Activated naive CD4-positive, alpha-beta T cell treated with Interleukin-2 at 50 U/mL for 16 hours (primary cell): ENCODE measurements around the gene C17orf107.

Experiments used
- DNase-seq: peaks from one replicate; pipeline ENCODE4 v3.0.0-alpha.2; 2020

The C17orf107 gene

DNA sequence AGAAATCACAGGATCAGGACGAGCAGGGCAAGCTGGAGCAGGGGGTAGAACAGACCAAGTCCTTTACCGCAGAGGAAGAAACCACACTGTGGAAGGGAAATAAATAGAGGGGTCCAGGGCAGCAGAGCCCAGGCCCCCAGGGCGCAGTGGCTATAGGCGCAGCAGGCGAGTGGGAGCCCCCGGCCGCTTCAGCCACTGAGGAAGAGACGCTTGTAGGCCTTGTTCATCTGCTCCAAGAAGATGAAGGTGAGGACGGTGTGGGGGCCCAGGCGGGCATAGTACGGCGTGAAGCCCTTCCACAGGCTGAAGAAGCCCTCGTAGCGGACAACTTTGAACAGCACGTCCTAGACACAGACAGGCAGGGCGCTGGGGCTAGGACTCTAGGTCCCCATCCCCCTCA, 38.2 kb downstream of the C17orf107 start:
- no peak for DNase-seq

DNA sequence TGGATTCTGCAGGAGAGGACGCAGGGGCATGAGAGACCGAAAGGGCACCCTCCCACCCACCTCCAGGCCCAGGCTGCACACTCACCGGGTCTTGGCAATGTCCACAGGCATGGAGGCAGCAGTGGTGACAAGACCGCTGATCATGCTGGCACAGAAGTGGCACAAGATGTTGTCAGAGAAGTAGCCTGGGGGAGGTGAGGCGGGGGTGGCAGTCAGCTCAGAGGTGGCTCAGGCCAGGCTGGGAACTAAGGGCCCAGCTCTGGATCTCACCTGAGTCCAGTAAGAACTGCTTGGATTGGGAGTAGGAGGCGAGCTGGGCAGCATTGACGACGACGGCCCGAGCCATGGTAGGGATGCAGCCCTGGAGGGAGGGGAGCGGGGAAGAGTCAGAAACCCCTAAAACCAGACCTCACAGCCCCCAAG, 38.7 kb downstream of the C17orf107 start:
- DNase-seq = no peak

DNA sequence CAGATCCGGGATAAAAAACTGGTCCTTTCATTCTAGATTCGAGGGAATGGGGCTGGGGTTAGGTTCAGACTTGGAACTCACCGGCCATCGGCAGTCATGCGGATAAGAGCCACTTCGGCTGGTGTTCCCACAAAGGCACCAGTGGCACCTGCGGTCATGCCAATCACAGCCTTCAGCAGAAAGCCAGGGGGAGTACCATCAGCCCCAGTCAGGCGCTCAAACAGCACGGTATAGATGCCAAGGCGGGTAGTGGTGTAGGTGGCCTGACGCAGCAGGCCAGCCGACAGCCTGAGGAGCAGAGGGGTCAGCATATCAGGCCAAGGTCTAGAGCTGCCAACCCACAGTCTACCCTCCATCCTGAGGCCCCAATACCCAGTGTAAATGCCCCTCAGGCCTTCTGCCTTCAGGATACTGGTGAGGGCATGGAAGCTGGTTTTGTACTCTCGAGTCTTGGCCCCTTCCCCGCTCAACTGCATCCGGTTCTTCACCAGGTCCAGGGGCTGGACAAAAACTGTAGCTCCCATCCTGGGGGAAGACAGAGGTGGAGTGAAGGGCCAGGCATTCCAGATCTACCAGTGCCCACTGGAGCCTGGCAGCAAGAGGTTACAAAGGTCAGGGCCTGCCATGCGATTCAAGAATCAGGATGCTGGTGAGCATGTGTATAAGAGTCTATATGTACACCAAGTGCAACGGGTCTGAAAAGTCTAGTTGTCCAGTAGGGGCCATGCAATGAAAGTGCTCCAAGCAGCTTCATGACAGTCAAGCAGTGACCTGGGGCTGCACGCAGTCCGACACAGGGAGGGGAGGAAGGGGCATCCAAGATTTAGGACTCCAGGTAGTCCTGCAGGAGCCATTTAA, 39.6 kb downstream of the C17orf107 start:
- no peak for DNase-seq

DNA sequence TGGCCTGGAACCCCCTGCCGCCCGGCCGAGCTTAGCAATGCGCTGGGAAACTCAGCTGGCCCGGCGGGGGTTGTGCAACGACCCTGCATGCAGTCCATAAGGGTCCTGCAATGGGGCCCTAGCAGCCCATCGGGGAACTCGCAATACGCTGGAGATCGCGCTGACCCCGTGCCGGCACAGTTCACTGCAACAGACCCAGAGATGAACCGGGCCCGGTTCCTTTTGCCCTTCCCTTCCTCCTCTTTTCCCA, 40.1 kb downstream of the C17orf107 start:
- peak; percentile 27 for DNase-seq

DNA sequence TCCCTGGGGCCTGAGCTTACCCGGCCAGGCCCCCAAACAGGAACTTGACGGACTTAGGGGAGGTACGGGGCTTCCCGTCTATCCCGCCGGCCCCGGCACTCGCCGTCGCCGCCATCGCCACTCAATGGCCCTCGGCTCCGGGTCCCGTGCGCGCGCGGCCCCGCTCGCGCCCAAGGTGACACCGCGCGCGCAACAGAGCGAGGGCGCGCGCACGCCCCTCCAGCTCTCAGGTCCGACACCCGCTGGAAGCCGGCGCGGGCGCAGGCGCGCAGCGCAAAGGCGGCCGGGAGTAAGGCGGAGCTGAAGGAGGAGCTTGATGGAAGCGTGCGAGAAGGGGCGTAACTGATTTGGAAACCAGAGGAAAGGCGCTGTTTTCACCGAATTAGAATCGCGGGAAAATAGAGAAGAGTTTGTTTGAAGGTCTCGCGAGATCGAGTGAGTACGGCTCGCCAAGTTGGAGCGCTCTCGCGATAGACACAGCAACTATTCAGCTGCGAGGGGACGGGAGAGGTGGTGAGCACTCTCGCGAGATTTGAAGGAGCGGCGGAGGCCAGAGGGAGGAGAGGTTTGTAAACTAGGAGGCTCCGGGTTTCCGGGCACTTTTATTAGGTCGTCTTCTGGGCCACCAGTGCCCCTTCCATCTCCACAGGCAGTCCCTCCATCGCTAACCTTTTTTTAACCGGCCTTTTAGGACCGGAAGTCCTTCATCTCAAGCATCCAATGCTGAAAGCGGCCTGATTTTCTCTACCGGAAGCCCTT, 40.6 kb downstream of the C17orf107 start, which contains the start of the genes RNF167 and SLC25A11:
Gene RNF167, plus strand, starts transcription at position 473 of the 759 bp plus-strand sequence. CDS start 642 bp downstream, outside the sequence.
Gene SLC25A11, minus strand, starts transcription at position 251 of the 759 bp plus-strand sequence. Its CDS starts 136 bp downstream, at position 115.
- DNase-seq = peak; percentile 97

DNA sequence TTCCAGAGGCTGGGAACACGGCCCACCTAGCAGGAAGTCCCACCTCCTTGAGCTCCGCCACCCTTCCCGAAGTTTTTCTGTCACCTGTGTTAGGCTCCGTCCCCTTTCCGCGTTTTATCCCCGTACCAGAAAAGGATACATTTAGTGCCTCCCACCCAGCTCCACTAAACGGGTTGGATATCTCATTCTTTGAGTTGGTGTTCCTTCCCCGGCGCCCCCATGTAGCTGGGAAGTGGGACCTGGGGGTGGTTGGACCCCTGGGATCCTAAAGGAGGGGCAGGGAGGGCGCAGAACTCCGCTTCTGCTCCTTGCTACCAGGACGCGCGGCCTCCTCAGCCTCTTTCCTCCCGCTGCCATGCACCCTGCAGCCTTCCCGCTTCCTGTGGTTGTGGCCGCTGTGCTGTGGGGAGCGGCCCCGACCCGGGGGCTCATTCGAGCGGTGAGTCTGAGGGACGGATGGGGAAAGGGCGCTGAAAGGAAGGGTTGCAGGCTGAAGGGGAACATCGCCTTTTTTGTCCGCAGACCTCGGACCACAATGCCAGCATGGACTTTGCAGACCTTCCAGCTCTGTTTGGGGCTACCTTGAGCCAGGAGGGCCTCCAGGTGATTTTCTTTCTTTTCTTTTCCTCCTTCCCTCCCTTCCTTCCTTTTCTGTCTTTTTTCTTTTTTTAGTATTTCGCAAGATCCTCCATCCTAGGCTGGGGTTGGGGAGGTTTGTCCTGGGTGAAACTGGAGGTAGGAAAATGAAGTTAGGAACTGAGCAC, 41.4 kb downstream of the C17orf107 start:
- DNase-seq = peak; percentile 47

DNA sequence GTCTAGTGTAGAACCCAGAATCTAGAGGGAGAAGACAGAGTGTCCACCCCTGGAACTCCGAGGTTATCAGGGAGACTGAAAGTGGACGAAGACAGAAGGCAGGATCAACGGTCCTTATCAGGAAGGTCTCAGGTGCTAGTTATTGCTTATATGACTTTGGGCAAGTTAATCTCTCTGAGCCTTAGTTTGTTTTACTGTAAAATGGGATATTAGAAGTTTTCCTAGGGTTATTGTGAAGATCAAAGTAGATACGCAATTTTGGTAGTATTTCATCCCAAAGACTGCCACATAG, 41.9 kb downstream of the C17orf107 start:
- no peak for DNase-seq

DNA sequence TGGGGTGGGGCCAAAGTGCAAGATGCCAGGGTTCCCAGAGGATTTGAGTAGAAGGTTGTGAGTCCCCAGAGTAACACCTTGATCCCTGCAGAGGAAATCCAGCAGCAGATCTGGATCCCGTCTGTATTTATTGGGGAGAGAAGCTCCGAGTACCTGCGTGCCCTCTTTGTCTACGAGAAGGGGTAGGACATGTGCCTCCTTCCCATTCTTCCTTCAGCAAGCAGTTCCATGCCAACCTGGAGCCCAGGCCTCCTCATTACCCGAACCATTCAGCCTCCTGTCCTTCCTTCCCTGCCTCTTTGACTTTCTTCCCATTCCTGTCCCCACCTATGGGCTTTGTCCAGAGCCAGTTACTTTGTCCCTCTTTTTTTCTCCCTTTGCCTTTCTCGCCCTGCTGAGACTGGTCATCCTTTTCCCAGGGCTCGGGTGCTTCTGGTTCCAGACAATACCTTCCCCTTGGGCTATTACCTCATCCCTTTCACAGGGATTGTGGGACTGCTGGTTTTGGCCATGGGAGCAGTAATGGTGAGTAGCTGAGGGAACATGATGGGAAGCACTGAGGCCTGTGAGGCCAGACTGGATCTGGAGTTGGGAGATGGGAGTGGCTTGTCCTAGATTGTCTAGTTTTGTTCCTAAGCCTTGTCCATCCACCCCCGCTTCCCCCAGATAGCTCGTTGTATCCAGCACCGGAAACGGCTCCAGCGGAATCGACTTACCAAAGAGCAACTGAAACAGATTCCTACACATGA, 43.6 kb downstream of the C17orf107 start:
- no peak for DNase-seq

DNA sequence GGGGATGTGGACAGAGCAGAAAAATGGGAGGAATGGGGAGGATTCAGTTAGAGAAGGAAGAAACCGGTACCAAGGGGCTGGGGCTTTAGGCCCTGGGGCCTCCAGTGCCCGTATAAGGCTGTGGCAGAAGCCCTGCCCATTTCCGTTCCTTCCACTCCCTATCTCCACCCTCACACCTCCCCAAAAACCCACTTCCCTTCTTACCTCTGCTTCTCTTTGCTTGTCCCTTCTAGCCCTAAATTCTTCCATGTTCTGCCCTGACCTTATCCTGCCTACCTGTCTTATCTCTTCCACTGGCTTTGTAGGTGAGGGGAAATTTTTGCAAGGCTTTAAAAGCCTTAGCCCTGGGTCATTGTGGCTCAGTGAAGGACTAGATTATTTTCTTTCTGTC, 44.8 kb downstream of the C17orf107 start:
- DNase-seq = peak; percentile 40

DNA sequence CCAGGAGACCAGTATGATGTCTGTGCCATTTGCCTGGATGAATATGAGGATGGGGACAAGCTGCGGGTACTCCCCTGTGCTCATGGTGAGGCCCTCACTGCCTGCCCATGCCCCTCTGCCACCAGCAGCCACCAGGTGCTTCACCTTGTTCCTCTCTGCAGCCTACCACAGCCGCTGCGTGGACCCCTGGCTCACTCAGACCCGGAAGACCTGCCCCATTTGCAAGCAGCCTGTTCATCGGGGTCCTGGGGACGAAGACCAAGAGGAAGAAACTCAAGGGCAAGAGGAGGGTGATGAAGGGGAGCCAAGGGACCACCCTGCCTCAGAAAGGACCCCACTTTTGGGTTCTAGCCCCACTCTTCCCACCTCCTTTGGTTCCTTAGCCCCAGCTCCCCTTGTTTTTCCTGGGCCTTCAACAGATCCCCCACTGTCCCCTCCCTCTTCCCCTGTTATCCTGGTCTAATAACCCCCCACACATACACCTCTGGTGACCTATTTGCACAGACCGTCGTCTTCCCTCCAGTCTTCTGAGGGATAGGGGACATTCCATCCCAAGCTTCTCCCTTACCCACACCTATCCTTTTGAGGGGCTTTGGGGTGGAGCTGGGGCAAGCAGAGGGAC, 45.3 kb downstream of the C17orf107 start:
- DNase-seq = no peak

DNA sequence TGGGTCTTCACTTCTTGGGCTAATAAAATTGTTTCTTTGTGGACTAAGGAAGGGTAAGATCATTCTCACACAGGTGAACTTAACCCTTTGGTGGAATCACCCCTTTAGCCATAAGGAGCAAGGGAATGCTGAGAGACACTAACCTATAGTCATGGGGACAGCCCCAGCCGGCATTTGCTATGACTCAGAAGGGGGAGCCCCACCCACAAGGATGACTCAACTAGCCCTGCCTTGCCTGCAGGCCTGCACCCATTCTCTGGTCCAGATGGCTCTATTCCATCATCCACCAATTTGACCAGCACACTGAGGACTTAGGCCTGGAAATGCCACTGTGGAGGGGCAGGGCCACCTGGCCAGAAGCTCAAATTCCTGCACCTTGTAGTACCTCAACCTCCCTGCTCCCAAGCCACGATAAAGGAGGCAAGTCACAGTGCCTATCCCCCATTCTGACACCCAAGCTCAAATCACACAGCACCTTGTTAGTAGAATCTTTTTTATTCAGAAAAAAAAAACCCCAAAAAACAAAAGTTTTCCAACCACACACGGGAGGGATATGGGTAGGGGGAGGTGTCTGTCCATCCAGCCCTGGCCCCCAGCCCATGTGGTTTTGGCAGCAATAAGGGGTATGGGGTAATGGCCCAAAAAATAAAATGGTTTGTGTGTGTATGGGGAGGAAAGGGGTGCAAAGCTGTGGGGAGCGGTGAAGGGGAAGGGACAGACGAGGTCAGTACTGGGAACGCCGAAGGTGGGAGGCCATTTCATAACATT, 46.0 kb downstream of the C17orf107 start:
- DNase-seq = peak; percentile 89

DNA sequence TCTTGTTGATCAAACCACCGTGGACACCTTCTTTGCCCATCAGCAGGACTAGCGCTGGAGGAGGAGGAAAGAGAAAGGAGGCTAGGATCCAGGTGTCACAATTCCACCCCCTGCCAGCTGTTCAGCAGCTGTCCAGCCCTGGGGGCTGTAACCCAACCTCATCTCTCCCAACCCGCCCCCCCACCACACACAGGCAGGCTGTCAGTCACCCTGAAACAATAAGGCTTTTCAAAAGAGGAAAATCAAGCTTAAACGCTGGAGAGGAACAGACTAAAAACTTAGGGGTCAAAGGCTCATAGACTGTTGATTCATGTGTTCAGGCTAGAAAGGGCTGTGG, 46.6 kb downstream of the C17orf107 start:
- DNase-seq = no peak

DNA sequence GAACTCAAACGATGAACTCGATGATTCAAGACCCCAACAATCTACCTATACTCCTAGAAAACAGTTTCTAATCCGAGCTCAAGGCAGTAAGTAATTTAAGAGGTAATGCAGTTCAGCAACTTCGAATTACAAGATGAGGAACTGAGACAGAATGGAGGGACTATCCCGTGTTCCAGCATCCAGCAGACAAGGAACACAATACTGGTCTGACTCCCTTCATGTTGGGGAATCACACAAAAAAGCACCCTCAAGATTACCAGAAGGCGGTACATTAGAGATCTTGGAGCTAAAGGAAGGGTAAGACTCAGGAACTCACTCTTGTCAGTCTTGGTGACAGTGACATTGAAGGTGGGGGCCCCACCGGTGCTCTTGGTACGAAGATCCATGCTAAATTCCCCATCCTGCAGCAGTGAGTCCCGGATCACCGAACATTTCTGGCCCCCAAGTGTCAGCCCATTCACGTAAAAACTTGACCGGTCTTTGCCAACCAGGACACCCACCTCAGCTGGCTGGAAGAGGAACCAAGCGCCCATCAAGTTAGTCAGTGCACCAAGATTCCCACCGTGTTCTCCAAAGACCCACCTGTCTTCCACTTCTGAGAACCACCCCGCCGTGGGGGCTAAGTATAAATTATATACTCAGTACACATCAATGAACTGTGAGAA, 47.1 kb downstream of the C17orf107 start:
- DNase-seq = no peak

DNA sequence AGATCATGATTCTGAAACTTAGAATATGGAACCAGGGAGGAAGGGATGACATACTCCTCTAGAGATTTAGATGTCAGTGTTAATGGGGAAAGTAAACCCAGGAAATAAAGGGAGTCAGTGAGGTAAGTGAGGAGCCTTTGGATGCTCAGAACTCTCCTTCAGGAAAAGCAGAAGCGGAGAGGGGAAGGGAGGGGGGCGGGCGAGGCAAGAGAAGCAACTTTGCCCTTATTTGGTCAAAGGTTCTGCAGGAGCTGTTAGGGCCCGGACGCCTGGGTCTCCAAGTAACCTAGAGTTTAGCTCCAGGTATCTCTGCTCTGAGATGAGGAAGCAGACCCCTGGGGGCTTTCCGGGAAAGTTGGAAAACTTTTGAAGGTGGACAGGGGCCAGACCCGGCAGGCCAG, 47.7 kb downstream of the C17orf107 start:
- no peak for DNase-seq

DNA sequence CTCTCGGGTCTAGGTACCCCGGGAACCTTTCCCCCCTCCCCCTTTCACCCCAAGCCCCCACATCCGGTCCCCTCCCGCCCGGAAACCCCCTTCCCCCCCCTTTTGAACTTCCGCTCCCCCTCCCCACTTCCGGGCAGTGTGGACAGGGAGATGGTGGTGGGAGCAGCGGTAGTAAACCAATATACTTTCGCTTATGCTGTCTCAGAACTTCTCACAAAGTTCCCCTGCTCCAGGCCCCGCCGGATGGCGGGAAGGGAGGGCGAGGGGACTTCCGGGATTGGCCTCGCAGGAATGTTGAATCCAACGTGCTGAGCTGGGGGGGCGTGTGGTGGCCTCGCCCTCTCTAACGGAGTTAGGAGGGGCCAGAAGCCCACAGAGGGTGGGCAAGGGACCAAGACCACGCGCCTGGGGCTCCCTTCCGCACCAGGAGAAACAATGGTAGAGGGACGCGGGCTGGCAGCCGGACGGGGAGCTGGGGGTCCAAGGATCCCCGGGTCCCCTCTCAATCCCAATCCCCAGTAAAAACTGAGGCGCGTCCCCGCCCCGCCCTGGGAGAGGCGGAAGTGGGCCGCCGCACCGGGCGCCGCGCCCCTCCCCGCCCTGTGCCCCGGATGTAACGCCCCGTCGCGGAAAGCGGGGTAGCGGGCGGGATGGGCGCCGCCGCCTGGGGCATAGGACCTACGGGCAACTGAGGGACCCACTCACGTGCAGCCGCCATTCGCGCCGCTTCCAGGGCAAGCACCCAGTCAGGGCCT, 48.3 kb downstream of the C17orf107 start:
- DNase-seq = peak; percentile 69

DNA sequence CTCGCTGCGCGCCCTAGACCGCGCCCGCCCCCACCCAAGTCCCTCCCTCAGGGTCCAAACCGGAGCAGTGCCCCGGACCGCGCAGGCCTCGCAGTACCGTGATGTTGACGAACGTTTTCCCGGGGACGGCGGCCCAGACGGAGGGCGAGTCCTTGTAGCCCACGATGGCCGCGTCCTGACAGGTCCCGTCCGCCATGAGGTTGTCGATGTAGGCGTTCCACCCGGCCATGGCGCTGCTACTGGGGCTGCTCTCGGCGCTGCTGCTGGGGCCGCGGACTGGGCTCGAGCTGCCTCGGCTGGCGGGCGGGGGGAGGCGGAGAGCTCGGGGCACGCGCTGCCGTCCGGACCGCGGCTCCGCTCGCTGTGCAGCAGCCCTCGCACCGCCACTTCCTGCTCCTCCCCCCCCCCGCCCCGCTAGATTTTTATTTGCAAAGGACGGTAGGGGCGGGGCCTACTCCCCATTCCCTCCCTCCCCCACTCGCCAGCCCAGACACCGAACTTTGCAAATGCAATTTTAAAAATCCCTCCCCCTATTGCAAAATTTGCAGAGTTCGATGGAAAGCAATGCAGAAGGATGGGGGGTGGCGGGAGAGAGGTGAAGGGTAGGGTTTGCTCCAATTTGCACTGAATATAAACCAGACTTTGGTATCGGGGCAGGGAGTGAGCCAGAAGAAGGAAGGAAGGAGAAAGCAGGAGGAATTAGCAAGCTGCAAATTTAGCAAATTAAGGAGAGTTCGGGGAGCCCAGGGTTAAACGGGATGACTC, 49.0 kb downstream of the C17orf107 start, which contains the start of gene PFN1:
Gene PFN1, minus strand, starts transcription at position 365 of the 765 bp plus-strand sequence. Its CDS starts 136 bp downstream, at position 229.
- DNase-seq = peak; percentile 92

DNA sequence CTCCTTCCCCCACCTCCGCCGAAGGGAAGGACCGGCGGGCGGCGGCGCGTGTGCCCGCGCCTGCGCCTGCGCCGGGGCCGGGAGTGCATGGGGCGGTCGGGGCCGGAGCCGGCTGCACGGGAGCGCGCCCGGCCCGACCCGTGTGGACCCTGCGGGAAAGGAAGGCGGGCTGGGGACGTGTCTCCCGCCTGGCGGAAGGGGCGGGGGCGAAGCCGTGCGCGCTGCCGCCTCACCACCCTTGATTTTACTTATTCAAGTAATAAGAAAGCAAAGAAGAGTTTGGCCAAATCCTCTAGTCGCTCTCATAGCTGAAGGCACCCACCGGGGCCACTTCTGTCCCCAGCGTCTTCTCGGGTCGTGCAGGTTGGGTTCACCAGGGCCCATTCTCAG, 49.6 kb downstream of the C17orf107 start:
- DNase-seq = peak; percentile 75

DNA sequence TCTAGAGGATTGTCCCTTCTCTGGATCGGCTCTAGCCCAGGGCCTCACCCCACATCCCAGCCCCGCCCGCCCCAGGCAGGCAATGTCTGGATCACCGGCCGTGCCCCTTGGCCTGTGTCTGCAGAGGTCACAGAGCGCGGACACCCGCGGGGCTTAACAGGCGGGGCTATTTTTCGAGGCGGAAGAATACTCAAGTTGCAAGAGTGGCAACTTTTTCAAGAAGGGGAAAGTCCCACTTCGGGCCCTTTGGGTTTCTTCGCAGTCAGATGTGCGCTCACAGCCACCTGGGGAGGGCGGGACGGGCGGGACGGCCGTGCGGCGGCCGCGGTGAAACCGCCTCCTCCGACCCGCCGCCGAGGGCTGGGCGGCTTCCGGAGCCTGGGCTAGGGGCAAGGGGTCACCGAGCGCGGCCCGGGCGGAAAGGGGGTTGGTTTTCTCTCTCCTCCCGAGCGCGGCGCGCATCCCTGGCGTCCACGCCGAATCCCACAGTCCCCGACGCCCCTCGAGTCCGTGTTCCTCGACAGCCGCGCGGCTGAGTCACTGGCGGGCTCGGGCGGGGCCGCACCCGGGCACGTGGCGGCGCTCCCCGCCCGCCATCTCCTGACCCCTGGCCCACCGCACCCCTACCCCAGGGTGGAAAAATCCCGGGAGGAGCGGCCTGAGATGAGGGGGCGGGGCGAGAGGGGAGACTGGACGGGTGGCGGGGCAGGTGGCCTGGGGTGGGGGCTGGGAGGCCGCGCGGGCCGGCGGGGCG, 50.2 kb downstream of the C17orf107 start:
- peak; percentile 77 for DNase-seq
